Gastrocnemius medialis (tissue), 4 donors: Measurements from ENCODE around the gene RRAGC.

Experiments used
- CTCF ChIP-seq, 5 experiments: fragments of 450-650 bp in 3 of 5; fragments of 200-600 bp in 2 of 5; sonication (generic) in 2 of 5; IDR thresholded peaks in 4 of 5; conservative IDR thresholded peaks in 1 of 5; 1 replicate in 4 of 5; 2 replicates in 1 of 5; pipeline ENCODE4 v1.5.1; 2016 to 2019; ENCODE audit warnings: antibody characterized with exemption in 5 of 5, mild to moderate bottlenecking in 3 of 5, moderate library complexity in 3 of 5
- POLR2A ChIP-seq, 2 donors: fragments of 450-650 bp; IDR thresholded peaks; one replicate each; pipeline ENCODE4 v1.6.1; 2017; ENCODE audit warnings: antibody characterized with exemption in 2 of 2, mild to moderate bottlenecking in 2 of 2, moderate library complexity in 2 of 2

- TF ChIP-seq CTCF (IDR thresholded peaks at IDR 0.05 in 4 of 5, conservative IDR thresholded peaks at IDR 0.05 in 1 of 5) (no peak), POLR2A (IDR thresholded peaks at IDR 0.05) (no peak)
Measured at GRCh38 chr1:38846210-38846609, 13.4 kb downstream of the RRAGC start.
